Measurements from ENCODE around the gene PDE6B.

The PDE6B gene

GRCh38 chr4:675036-675882 lies 49.9 kb downstream of the PDE6B start:
- no peak for DNase-seq

- no peak for DNase-seq
Measured at GRCh38 chr4:675980-676870, 50.9 kb downstream of the PDE6B start.

GRCh38 chr4:676871-677235 lies 51.5 kb downstream of the PDE6B start:
- no peak for DNase-seq

GRCh38 chr4:677431-678293 lies 52.3 kb downstream of the PDE6B start:
- no peak for DNase-seq

- no peak for DNase-seq
Measured at GRCh38 chr4:678331-679103, 53.1 kb downstream of the PDE6B start.

- DNase-seq = no peak
Measured at GRCh38 chr4:679104-679481, 53.7 kb downstream of the PDE6B start.

GRCh38 chr4:679629-680028 lies 54.3 kb downstream of the PDE6B start:
- DNase-seq = no peak

GRCh38 chr4:680091-680490 lies 54.7 kb downstream of the PDE6B start:
- no peak for DNase-seq

GRCh38 chr4:680551-680927 lies 55.2 kb downstream of the PDE6B start:
- no peak for DNase-seq

GRCh38 chr4:680928-681645 lies 55.7 kb downstream of the PDE6B start:
- DNase-seq = no peak

- peak; percentile 74 for DNase-seq
Measured at GRCh38 chr4:681736-682451, 56.5 kb downstream of the PDE6B start.

GRCh38 chr4:682490-683172 lies 57.3 kb downstream of the PDE6B start:
- DNase-seq = no peak

- DNase-seq = no peak
Measured at GRCh38 chr4:683247-683897, 58.0 kb downstream of the PDE6B start.

- no peak for DNase-seq
Measured at GRCh38 chr4:683982-684622, 58.7 kb downstream of the PDE6B start.

GRCh38 chr4:684623-685327 lies 59.4 kb downstream of the PDE6B start:
- no peak for DNase-seq

GRCh38 chr4:685679-686412 lies 60.5 kb downstream of the PDE6B start:
- DNase-seq = no peak

GRCh38 chr4:686413-687040 lies 61.2 kb downstream of the PDE6B start:
- DNase-seq = no peak
